ENCODE data around the gene CDH23.

CDH23 gene

GRCh38 chr10:71725249-71725648, 328.5 kb downstream of the CDH23 start:
- no peak for DNase-seq (ENCODE audit: low spot score)

- DNase-seq (ENCODE audit: low spot score): peak; percentile 44
Measured at GRCh38 chr10:71725998-71726579, 329.4 kb downstream of the CDH23 start.

- DNase-seq (ENCODE audit: low spot score): no peak
Measured at GRCh38 chr10:71726580-71727104, 329.9 kb downstream of the CDH23 start.

GRCh38 chr10:71727105-71727737, 330.5 kb downstream of the CDH23 start:
- DNase-seq (ENCODE audit: low spot score): no peak

- DNase-seq (ENCODE audit: low spot score): peak; percentile 83
Measured at GRCh38 chr10:71727738-71728737, 331.3 kb downstream of the CDH23 start.

- DNase-seq (ENCODE audit: low spot score): peak; percentile 78
Measured at GRCh38 chr10:71729161-71729636, 332.5 kb downstream of the CDH23 start.

GRCh38 chr10:71731791-71732190, 335.1 kb downstream of the CDH23 start:
- DNase-seq (ENCODE audit: low spot score): no peak

GRCh38 chr10:71734797-71735196, 338.1 kb downstream of the CDH23 start:
- no peak for DNase-seq (ENCODE audit: low spot score)

GRCh38 chr10:71735709-71736569, 339.2 kb downstream of the CDH23 start:
- DNase-seq (ENCODE audit: low spot score): no peak

- no peak for DNase-seq (ENCODE audit: low spot score)
Measured at GRCh38 chr10:71736570-71736952, 339.8 kb downstream of the CDH23 start.

GRCh38 chr10:71737001-71737833, 340.5 kb downstream of the CDH23 start:
- no peak for DNase-seq (ENCODE audit: low spot score)

GRCh38 chr10:71737834-71738197, 341.1 kb downstream of the CDH23 start:
- DNase-seq (ENCODE audit: low spot score): no peak

- DNase-seq (ENCODE audit: low spot score): no peak
Measured at GRCh38 chr10:71739358-71739900, 342.7 kb downstream of the CDH23 start.

GRCh38 chr10:71740069-71740653, 343.4 kb downstream of the CDH23 start:
- DNase-seq (ENCODE audit: low spot score): peak; percentile 64

GRCh38 chr10:71741029-71741428, 344.3 kb downstream of the CDH23 start:
- no peak for DNase-seq (ENCODE audit: low spot score)

GRCh38 chr10:71741671-71742070, 345.0 kb downstream of the CDH23 start:
- DNase-seq (ENCODE audit: low spot score): no peak

GRCh38 chr10:71742301-71743088, 345.8 kb downstream of the CDH23 start:
- no peak for DNase-seq (ENCODE audit: low spot score)

GRCh38 chr10:71743089-71743838, 346.5 kb downstream of the CDH23 start:
- DNase-seq (ENCODE audit: low spot score): no peak

All from hematopoietic multipotent progenitor cell treated with erythropoietin and hydrocortisone succinate and interleukin-3 and kit ligand, for 15 days (in vitro differentiated cells).